Aortic smooth muscle cell (primary cell): ENCODE results near the gene HTR3C. TPM values are rescaled to one million over a fixed set of nuclear protein-coding genes. Genes with fewer than 3 reads are reported as not detected.

Experiments
- total RNA-seq: library from RNA; depleted of rRNA; stranded (reverse); fragments of >200 nt; gene quantifications from 2 replicates; pipeline ENCODE4 v1.2.3, GENCODE V29; 2014

The HTR3C gene, protein sequence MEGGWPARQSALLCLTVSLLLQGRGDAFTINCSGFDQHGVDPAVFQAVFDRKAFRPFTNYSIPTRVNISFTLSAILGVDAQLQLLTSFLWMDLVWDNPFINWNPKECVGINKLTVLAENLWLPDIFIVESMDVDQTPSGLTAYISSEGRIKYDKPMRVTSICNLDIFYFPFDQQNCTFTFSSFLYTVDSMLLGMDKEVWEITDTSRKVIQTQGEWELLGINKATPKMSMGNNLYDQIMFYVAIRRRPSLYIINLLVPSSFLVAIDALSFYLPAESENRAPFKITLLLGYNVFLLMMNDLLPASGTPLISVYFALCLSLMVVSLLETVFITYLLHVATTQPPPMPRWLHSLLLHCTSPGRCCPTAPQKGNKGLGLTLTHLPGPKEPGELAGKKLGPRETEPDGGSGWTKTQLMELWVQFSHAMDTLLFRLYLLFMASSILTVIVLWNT
- not detected in 2 replicates for total RNA-seq

DNA sequence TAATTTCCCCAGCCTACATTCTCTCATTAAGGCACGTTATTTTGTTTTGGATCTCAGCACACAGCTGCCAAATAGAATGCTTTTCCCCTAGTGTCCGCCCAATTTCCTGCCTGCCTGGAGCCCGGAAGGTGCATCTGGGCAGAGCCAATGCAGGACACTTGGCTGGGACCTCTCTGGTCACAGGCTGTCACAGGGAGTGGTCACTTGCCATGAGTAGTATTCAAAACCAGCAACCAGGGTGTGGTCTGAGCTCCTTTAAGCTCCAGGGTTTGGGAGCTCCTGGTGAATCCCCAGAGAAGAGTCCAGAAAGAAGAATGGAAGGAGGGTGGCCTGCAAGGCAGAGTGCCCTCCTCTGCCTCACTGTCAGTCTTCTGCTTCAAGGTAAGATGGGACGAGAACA, at the start of gene HTR3C:
Gene HTR3C (plus strand): TSS at position 281 of the 400 bp plus-strand sequence. CDS start 34 bp downstream, at position 315.

DNA sequence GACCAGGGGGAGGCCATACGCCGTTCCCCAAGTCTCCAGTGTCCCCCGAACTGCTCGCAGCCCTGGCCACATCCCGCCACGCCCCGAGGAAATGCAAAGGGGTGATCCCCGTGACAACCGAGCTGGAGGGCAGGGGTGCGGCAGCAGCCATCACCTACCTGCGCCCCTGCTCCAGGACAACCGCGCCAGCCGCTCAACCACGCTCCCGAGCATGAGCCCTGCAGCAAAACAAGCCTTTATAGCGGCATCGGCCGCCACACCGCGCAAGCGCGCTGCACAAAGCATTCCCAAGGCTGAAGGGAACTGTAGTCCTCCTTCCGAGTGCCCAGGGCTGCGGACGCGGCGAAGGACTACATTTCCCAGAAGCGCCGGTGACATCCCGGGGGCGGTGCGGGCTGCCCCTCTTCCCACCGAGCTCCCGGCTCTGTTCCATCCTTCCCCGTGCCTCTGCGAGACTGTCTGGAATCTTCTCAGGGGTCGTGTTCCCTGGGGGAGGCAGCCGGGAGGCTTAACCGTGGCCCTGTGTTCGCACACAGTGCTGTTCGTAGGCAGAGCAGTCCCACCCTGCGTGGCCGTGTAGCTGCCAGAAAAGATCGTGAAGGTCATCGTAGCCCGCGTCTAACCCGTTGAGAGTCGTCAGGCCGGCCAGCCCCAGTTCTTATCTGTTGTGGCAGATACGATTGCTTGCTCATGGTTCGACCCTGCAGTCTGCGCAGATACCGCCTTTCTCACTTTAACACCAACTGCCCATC, 35.0 kb upstream of the HTR3C start, which contains the start of gene ABCC5:
Gene ABCC5 (minus strand): TSS at position 213 of the 752 bp plus-strand sequence. CDS start 3,492 bp downstream, outside the sequence.

DNA sequence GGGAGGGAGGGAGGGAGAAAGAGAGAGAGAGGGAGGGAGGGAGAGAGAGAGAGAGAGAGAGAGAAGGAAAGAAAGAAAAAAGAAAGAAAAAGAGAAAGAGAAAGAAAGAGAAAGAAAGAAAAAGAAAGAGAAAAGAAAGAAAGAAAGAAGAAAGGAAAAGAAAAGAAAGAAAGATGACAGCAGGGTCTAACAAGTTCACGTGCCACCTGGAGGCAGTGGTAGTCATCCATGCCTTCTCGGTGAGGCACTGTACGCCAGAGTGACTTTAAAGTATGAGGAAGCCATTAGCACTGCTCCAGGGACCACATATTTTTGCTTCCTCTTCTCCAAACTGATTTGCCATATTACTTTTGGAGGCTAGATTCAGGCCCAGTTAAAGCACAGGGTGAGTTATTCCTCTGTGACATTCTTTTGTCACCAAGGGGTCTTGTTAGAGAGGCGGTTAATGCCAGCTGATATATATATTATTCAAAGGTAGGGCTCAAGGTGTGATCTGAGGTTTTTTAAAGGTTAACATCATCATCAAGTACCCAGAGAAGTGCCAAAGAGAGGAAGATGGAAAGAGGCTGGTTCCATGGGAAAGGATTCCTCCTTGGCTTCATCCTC, 21.6 kb upstream of the HTR3C start, which contains the start of gene HTR3D:
Gene HTR3D (plus strand): TSS at position 556 of the 606 bp plus-strand sequence. CDS start 0 bp downstream, at position 556.

DNA sequence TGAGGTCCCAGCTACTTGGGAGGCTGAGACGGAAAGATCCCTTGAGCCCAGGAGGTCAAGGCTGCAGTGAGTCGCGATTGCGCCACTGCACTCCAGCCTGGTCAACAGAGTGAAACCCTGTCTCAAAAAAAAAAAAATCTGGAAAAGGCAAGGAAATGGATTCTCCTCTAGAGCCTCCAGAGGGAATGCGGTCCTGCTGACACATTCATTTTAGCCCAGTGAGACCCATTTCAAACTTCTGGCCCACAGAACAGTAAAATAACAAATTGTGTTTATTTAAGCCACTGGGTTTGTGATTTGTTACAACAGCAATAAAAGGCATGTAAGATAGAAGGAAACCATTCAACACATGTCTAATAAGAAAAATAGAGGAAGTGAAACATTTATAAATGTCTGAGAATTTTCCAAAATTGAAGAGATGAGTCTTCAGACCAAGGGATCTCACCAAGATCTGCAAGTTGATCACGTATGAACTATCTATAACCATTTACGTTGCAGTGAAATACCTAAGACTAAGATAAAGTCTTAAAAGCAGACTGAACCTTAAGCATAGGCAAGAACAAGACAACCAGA, 44.0 kb downstream of the HTR3C start, which contains the start of gene HTR3E:
Gene HTR3E (plus strand): TSS at position 254 of the 573 bp plus-strand sequence. CDS start 466 bp downstream, outside the sequence.

Other genes with a start within 250 kb of the HTR3C start
- 0.25 and 0.66 TPM in 2 replicates for gene MAP6D1, start 227.5 kb upstream of the HTR3C start, total RNA-seq
- 39.2 and 42.8 TPM in 2 replicates for gene PARL, start 168.2 kb upstream of the HTR3C start, total RNA-seq
- gene ABCC5, start 35.2 kb upstream of the HTR3C start, total RNA-seq, result 12.3 and 14.2 TPM in 2 replicates
- gene HTR3D, start 21.3 kb upstream of the HTR3C start, total RNA-seq, result not detected in 2 replicates
- gene HTR3E, start 44.0 kb downstream of the HTR3C start, total RNA-seq, result not detected in 2 replicates
- gene EIF2B5, start 82.3 kb downstream of the HTR3C start, total RNA-seq, result 36.0 and 41.0 TPM in 2 replicates
- gene DVL3, start 102.3 kb downstream of the HTR3C start, total RNA-seq, result 26.3 and 31.3 TPM in 2 replicates
- 577 and 754 TPM in 2 replicates for gene AP2M1, start 121.8 kb downstream of the HTR3C start, total RNA-seq
- gene ABCF3, start 133.2 kb downstream of the HTR3C start, total RNA-seq, result 40.7 and 55.6 TPM in 2 replicates
- gene VWA5B2, start 176.5 kb downstream of the HTR3C start, total RNA-seq, result 0.06 TPM in 1 of 2 replicates, not detected in the other
- gene ALG3, start 195.9 kb downstream of the HTR3C start, total RNA-seq, result 19.5 and 29.3 TPM in 2 replicates
- gene EEF1AKMT4, start 196.6 kb downstream of the HTR3C start, total RNA-seq, result 2.2 and 3.2 TPM in 2 replicates
- 0.50 and 0.66 TPM in 2 replicates for gene CAMK2N2, start 208.5 kb downstream of the HTR3C start, total RNA-seq
- gene ECE2, start 223.0 kb downstream of the HTR3C start, total RNA-seq, result not detected in 2 replicates
- 404 and 624 TPM in 2 replicates for gene PSMD2, start 246.2 kb downstream of the HTR3C start, total RNA-seq